ENCODE measurements around the gene UCKL1.
A peak's percentile ranks its signal among the peaks of the same experiment; 100 is the strongest.

UCKL1 gene

GRCh38 chr20:63959699-63960075 lies 3.5 kb upstream of the UCKL1 start:
- no peak for DNase-seq (ENCODE audit: low read depth in 1 of 2, low spot score in 1 of 2)

GRCh38 chr20:63958964-63959698 lies 2.9 kb upstream of the UCKL1 start:
- DNase-seq (ENCODE audit: low read depth in 1 of 2, low spot score in 1 of 2): no peak

GRCh38 chr20:63958471-63958870 lies 2.3 kb upstream of the UCKL1 start:
- DNase-seq (ENCODE audit: low read depth in 1 of 2, low spot score in 1 of 2): no peak

- no peak for DNase-seq (ENCODE audit: low read depth in 1 of 2, low spot score in 1 of 2)
These were observed 1.6 kb upstream of the UCKL1 start for GRCh38 chr20:63957690-63958441.

DNA sequence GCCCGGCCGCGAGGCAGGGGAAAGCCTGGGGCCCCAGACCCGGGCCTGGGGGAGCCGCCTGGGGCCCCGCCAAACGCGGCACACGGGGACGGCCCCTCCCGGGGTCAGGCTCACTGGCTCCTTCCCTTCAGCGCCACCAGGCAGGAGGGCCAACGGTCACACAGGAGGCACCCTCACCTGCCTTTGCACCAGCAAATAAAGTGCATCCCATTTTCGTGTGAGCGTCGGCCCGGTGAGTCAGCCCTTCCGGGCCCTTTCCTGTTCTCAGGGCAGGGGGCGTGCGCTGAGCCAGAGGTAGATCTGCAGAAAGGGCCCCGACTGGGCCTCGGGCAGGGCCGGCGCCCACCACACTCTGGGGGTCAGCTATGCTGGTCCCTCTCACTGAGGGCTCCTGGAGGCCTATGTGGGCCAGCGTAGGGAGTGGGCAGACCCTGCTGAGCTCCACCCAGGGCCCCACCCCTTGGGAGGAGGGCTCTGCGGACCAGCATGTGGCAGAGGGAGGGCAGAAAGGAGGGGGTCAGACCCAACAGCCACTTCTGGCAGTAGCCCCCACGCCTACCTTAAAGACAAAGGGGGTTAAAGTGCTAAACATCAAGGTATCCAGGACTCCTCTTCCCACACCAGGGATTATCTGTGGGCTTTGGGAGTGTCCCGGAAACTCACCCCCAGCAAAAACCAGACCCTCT lies 931 bp upstream of the UCKL1 start:
- peak in 1 of 2 donors; percentile 63 for DNase-seq (ENCODE audit: low read depth in 1 of 2, low spot score in 1 of 2)

- DNase-seq (ENCODE audit: low read depth in 1 of 2, low spot score in 1 of 2): no peak
These were observed 418 bp upstream of the UCKL1 start for GRCh38 chr20:63956664-63957003.

- no peak for DNase-seq (ENCODE audit: low read depth in 1 of 2, low spot score in 1 of 2)
These were observed 862 bp downstream of the UCKL1 start for GRCh38 chr20:63955281-63955826.

DNA sequence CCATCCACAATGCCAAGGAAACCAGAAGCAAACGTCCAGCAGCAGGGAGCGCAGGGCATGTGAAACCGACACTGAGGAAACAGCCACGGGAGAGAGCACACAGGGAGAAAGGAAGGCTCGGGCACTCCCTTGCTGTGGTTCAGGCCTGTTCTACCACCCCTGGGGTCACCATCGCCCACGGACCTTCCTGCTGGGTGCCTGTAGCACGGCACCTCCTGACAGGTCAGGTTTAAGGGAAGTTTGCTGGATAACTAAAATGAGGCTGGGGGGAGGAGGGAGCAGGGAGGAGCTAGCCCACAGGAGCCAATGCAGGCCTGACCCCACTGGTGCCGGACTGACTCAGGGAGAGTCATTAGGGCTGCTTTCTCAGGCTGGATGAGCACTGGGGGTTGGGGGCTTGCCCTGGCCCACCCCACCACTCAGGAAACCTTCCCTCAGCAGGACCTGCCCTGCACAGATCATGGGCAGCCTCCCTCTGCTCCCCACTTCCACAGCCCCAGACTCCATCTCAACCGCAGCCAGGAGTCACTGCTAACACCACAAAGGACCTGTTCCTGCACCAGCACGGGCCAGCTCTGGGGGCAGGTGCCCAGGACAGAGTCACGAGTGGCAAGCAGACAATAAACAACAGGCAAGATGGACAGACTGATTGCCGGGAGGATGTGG lies 2.3 kb downstream of the UCKL1 start:
- no peak for DNase-seq (ENCODE audit: low read depth in 1 of 2, low spot score in 1 of 2)

GRCh38 chr20:63952769-63953168 lies 3.4 kb downstream of the UCKL1 start:
- no peak for DNase-seq (ENCODE audit: low read depth in 1 of 2, low spot score in 1 of 2)

DNA sequence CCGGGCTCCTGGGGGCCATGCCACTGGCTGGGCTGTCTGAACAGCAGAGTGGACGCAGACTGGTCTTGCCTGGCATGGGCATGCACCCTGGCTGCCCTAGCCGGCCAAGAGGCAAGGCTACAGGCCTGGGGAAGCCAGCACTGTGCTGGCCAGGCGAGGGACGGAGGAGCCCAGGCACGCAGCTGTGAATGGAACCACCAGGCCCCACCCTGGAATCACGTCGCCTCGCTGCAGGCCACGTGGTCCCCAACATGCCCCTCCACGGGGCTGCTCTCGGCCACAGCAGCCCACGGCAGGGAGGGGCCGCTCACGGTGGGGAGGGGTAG lies 4.0 kb downstream of the UCKL1 start:
- no peak for DNase-seq (ENCODE audit: low read depth in 1 of 2, low spot score in 1 of 2)

GRCh38 chr20:63951398-63952209 lies 4.6 kb downstream of the UCKL1 start:
- no peak for DNase-seq (ENCODE audit: low read depth in 1 of 2, low spot score in 1 of 2)

- DNase-seq (ENCODE audit: low read depth in 1 of 2, low spot score in 1 of 2): no peak
These were observed 5.4 kb downstream of the UCKL1 start for GRCh38 chr20:63950701-63951397.

DNA sequence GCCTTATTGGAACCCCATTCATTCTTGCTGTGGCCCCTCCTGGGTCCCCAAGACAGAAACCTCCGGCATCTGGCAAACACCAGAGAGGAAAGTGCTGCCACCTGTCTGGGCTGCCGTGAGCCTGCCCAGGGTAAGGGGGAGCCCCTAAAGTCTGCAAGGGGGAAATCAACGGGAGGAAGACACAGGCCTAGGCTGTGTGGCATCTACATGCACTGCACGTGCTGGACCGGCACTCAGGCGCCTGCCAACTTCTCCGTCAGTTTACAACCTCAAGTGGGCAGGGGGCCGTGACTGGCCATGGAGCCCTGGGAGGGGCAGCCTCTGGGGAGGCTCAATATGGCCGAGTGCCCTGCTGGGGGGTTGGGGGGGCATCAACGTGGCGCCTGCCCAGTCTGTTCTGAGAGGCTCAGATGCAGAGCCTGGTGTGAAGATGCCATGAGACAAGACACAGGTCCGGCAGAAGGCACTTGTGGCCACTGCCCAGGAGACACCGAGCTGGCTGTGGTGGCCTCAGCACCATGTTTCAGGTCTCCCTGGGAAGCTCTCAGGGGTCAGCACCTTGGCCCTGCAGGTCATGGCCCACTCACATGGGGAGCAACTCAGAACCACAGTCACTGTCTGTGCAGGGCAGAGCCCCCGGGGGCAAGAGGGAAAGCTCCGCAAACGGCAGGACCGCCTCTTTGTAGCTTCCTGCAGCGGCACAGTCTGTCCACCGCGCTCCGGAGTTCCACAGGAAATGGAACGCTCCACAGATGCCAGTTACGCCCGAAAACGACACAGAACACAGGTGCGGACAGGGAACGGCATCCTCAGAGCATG lies 8.4 kb downstream of the UCKL1 start:
- DNase-seq (ENCODE audit: low read depth in 1 of 2, low spot score in 1 of 2): no peak

GRCh38 chr20:63946986-63947637 lies 9.1 kb downstream of the UCKL1 start:
- DNase-seq (ENCODE audit: low read depth in 1 of 2, low spot score in 1 of 2): no peak

DNA sequence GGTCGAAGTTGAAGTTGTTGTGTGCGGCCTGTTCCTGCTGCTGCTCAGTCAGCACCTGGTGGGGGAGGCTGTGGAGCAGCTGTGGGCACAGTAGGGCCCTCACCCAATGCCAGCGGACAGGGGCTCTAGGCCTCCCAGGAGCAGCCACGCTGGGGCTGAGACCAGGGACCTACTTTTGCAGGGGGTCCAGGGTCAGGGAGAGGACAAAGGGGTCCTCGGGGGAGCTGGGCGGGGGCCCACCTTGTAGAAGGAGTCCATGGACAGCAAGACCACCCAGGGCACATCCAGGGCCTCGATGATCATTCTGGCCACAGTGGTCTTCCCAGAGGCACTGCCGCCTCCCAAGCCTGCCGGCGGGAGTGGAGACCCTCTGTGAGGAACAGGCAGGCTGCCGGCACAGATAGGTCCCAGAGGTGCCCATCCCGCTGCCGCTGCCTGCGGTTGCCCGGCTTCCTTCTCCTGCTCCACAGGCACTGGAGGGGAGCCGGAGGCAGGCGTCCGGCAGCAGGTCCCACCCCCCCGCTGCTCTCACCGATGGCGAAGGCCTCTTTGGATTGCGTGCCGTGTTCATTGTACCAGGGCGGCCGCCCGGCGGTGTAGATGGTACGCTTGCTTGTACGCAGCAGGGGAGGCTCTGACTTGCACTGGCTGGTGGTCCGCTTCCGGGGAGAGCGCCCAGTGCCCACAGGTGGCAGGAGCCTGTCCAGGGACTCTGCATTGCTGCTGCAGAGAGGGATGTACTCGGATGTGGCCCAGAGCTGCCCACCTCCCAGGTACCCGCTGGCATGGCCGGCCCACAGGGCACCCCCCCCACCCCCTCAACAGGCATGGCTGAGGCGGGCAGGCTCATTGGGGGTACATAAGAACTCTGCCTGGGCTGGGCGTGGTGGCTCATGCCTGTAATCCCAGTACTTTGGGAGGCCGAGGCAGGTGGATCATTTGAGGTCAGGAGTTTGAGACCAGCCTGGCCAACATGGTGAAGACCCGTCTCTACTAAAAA lies 10.0 kb downstream of the UCKL1 start:
- no peak for DNase-seq (ENCODE audit: low read depth in 1 of 2, low spot score in 1 of 2)

DNA sequence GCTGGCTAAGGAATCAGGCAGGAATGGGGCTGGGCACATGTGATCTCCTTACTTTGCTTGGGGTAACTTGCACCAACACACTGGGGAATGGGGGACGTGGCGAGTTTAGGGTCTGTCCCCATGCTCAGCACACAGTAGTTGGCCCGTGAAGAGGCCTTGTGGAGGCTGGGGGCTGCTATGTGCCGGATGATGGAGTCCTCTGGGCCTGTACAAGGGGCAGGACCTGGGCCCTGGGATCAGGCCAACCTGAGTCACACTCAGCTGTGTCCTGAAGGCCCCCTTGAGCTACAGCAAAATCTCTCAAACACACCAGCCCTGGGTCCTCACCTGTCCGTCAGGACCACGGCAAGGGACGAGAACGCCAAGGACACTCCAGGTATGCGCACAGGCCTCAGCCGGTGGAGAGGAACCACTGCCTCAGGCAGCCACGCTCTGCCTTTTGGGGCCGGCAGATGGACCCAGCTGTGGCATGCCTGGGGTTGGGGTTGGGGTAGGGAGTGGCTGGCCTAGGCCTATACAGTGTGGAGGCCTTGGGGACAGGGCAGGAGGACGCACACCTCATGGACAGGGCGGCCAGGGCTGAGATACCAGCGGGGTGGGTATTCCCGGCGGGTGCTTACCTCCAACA lies 11.1 kb downstream of the UCKL1 start:
- DNase-seq (ENCODE audit: low read depth in 1 of 2, low spot score in 1 of 2): no peak
